ENCODE results near the gene SPAG9. TPM values are rescaled to one million over a fixed set of nuclear protein-coding genes. Genes with fewer than 3 reads are reported as not detected.

Gene SPAG9
- total and polyA plus RNA-seq, 10 donors = 10.7 to 94.6 (median 78.3) TPM

- no peak for DNase-seq
- intact Hi-C loops (cut with DNase I; ENCODE audit: low total_unique reads) = no loop called here
- no peaks in the 10 kb centered on the region for H3K36me3 ChIP-seq
Measured at GRCh38 chr17:50922721-50923405, 197.8 kb downstream of the SPAG9 start.

GRCh38 chr17:50922107-50922506, 198.6 kb downstream of the SPAG9 start:
- no peak for DNase-seq
- H3K36me3 ChIP-seq = no peaks in the 10 kb centered on the region
- TF ChIP-seq, protein P1, sequence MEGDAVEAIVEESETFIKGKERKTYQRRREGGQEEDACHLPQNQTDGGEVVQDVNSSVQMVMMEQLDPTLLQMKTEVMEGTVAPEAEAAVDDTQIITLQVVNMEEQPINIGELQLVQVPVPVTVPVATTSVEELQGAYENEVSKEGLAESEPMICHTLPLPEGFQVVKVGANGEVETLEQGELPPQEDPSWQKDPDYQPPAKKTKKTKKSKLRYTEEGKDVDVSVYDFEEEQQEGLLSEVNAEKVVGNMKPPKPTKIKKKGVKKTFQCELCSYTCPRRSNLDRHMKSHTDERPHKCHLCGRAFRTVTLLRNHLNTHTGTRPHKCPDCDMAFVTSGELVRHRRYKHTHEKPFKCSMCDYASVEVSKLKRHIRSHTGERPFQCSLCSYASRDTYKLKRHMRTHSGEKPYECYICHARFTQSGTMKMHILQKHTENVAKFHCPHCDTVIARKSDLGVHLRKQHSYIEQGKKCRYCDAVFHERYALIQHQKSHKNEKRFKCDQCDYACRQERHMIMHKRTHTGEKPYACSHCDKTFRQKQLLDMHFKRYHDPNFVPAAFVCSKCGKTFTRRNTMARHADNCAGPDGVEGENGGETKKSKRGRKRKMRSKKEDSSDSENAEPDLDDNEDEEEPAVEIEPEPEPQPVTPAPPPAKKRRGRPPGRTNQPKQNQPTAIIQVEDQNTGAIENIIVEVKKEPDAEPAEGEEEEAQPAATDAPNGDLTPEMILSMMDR (IDR thresholded peaks at IDR 0.05 in 8 of 11, conservative IDR thresholded peaks at IDR 0.05 in 3 of 11) = no peak
- TF ChIP-seq POLR2A (IDR thresholded peaks at IDR 0.05) = no peak
- no peak for TF ChIP-seq POLR2AphosphoS5 (IDR thresholded peaks at IDR 0.05)
- H3K4me1 ChIP-seq = peaks cover 0 to 45% (median 29%) of the 10 kb centered on the region in 6 donors
- intact Hi-C loops (cut with DNase I; ENCODE audit: low total_unique reads) = no loop called here
- no peaks in the 10 kb centered on the region for H3K9me3 ChIP-seq
- H3K27me3 ChIP-seq (replicated peaks in 1 of 7) = peaks cover 0 to 6% (median 0%) of the 10 kb centered on the region in 7 donors
- H3K4me3 ChIP-seq = no peak overlapping the region
- 74 to 98% (median 90%) methylated on average over 2 of the region's 2 CpGs for WGBS, 5 donors
- no peak overlapping the region for H3K27ac ChIP-seq

More at GRCh38 chr17:50922721-50923405, 197.8 kb downstream of the SPAG9 start:
- H3K9me3 ChIP-seq = no peaks in the 10 kb centered on the region
- H3K27ac ChIP-seq = no peak overlapping the region
- WGBS, 5 donors = 74 to 86% (median 82%) methylated on average over 6 of the region's 6 CpGs
- peaks cover 0 to 6% (median 0%) of the 10 kb centered on the region in 7 donors for H3K27me3 ChIP-seq (replicated peaks in 1 of 7)
- TF ChIP-seq POLR2A (IDR thresholded peaks at IDR 0.05) (no peak), POLR2AphosphoS5 (IDR thresholded peaks at IDR 0.05) (no peak)
- TF ChIP-seq, protein P1 (IDR thresholded peaks at IDR 0.05 in 8 of 11, conservative IDR thresholded peaks at IDR 0.05 in 3 of 11) = no peak
- H3K4me1 ChIP-seq = peaks cover 0 to 37% (median 26%) of the 10 kb centered on the region in 6 donors
- no peak overlapping the region for H3K4me3 ChIP-seq

DNA sequence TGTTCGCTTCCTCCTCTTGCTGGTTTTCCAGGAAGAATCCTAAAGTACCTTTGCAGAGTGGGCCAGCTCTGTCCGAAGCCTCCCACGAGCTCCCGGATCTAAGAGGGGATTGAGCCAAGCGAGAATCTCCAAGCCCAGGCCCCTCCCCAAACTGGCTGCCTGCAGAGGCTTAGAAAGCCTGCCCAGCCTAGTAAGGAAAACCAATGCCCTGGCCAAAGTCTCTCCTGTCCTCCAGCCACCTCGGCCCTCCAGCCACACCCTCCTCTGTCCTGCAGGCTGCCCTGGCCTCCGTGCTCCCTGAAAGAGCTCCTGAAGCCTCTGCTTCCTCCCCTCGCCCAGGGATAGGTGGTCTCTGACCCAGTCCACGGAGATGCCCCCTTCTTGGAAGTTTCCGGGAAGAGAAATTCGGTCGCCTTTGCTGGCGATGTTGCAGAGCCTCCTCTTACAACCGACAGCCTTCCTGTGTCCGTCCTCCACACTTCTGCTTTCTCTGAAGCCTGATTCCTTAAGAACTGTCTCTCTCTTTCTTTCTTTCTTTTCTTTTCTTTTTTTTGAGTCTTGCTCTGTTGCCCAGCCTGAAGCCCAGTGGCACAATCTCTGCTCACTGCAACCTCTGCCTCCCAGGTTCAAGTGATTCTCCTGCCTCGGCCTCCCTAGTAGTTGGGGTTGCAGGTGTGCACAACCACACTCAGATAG, 199.6 kb downstream of the SPAG9 start:
- Histone ChIP-seq H3K4me1 (peaks cover 0 to 49% (median 29%) of the 10 kb centered on the region in 6 donors), H3K36me3 (no peaks in the 10 kb centered on the region), H3K27ac (peak overlapping the region in 3 of 8 donors; percentile 60 to 81 (median 62)), H3K27me3 (replicated peaks in 1 of 7) (peaks cover 0 to 6% (median 0%) of the 10 kb centered on the region in 7 donors), H3K4me3 (no peak overlapping the region), H3K9me3 (no peaks in the 10 kb centered on the region)
- intact Hi-C loops (cut with DNase I; ENCODE audit: low total_unique reads) = no loop called here
- DNase-seq = no peak
- TF ChIP-seq POLR2A (IDR thresholded peaks at IDR 0.05) (no peak), POLR2AphosphoS5 (IDR thresholded peaks at IDR 0.05) (no peak)
- TF ChIP-seq, protein P1 (IDR thresholded peaks at IDR 0.05 in 8 of 11, conservative IDR thresholded peaks at IDR 0.05 in 3 of 11) = no peak
- 55 to 82% (median 69%) methylated on average over 15 to 16 of the region's 16 CpGs for WGBS, 5 donors

DNA sequence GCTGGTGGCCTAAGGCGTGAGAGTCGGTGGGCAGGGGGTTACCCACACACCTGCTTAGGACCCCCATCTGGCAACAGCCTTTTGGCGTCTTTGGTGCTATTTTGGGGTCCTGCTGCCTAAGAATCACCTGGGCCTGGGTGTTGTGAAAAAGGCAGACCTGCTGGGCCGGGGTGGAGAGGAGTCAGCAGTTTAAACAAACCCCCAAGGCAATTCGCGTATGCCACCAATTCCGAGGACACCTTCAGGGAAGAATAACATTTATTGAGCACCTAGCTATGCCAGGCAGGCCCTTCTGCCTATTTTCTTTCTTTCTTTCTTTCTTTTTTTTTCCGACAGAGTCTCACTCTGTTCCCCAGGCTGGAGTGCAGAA, 200.6 kb downstream of the SPAG9 start:
- H3K9me3 ChIP-seq = no peaks in the 10 kb centered on the region
- H3K36me3 ChIP-seq = no peaks in the 10 kb centered on the region
- peaks cover 0 to 49% (median 29%) of the 10 kb centered on the region in 6 donors for H3K4me1 ChIP-seq
- WGBS, 5 donors = 63 to 79% (median 75%) methylated on average over 8 of the region's 8 CpGs
- intact Hi-C loops (cut with DNase I; ENCODE audit: low total_unique reads) = no loop called here
- no peak overlapping the region for H3K4me3 ChIP-seq
- TF ChIP-seq POLR2AphosphoS5 (IDR thresholded peaks at IDR 0.05) (no peak), POLR2A (IDR thresholded peaks at IDR 0.05) (no peak)
- TF ChIP-seq, protein P1 (IDR thresholded peaks at IDR 0.05 in 8 of 11, conservative IDR thresholded peaks at IDR 0.05 in 3 of 11) = no peak
- no peak for DNase-seq
- peaks cover 0 to 6% (median 0%) of the 10 kb centered on the region in 7 donors for H3K27me3 ChIP-seq (replicated peaks in 1 of 7)
- H3K27ac ChIP-seq = peak overlapping the region in 3 of 8 donors; percentile 59 to 80 (median 67)
